Stimulated activated naive CD8-positive, alpha-beta T cell treated with anti-CD3 and anti-CD28 coated beads, Interleukin-15, amount 100 ng/mL, for 72 hours (primary cell): Measurements from ENCODE around the gene ZNHIT3.
"Not testable (repeated sequence)": the region's sequence is repeated elsewhere in the genome, so short reads cannot be mapped to it uniquely, and the experiment has no call there.

ENCODE experiments used
- ATAC-seq: fragments of 150-1000 bp; cut with Tn5 transposase; 2 replicates; pipeline ENCODE4 v1.10.0; 2021; ENCODE audit warnings: mild to moderate bottlenecking, moderate library complexity
- DNase-seq, 2 donors: peaks; one replicate each; pipeline ENCODE4 v3.0.0; 2021 to 2022
- H3K27ac Mint-ChIP-seq, 2 donors: one replicate each; pipeline ENCODE4 v1.8.0; 2022; ENCODE audit warnings: mild to moderate bottlenecking in 2 of 2, mixed read lengths in 2 of 2, moderate library complexity in 2 of 2
- H3K27me3 Mint-ChIP-seq: one replicate; pipeline ENCODE4 v1.8.0; 2022; ENCODE audit warnings: mixed read lengths
- H3K4me1 Mint-ChIP-seq: one replicate; pipeline ENCODE4 v1.8.0; 2022; ENCODE audit warnings: mild to moderate bottlenecking, mixed read lengths
- H3K4me3 Mint-ChIP-seq, 2 donors: one replicate each; pipeline ENCODE4 v1.8.0; 2022; ENCODE audit warnings: mild to moderate bottlenecking in 2 of 2, mixed read lengths in 2 of 2, moderate library complexity in 1 of 2
- H3K9me3 Mint-ChIP-seq, 2 donors: one replicate each; pipeline ENCODE4 v1.8.0; 2022; ENCODE audit warnings: mixed read lengths in 2 of 2

The ZNHIT3 gene

DNA sequence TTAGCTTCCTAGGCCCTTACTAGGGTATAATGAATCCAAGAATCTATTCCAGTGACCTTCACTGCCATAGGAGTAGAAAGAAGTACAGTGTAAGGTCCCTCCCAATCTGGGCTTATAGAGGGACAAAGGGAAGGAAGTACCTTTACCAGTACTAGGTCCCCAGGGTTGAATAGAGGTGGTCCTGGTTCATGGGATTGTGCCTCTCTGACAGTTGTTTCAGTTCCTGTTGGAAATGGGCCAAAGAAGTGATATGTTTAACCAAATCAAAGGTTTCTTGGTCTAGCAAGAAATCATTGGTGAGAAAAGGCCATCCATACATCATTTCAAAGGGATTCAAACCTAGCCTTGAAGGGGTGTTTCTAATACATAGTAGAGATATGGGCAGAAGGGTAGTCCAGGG lies 16.0 kb upstream of the ZNHIT3 start:
- peaks cover 36% of the 10 kb centered on the region for H3K27me3 Mint-ChIP-seq
- ATAC-seq (no peak), DNase-seq (no peak)
- no peak overlapping the region for H3K27ac Mint-ChIP-seq
- H3K4me1 Mint-ChIP-seq = no peaks in the 10 kb centered on the region
- H3K4me3 Mint-ChIP-seq = no peak overlapping the region
- H3K9me3 Mint-ChIP-seq = no peaks in the 10 kb centered on the region

DNA sequence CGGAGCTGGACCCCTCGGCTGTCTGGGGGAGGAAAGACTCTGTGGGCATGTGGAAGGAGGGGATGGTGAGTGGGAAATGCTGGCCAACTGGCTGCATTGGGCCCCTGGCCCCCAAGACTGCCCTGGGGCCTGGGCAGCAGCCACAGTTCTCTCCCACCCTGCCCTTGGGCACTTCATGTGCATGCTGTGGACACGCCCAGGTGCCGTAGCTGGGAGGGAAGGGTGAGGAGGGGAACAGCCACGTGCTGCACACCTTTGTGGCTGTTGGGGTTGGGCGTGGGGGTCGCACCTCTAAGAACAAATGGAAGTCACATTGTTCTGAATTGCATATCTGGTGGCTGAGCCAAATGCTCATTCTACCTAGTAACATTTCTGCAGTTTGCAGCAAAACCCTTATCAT lies 11.9 kb upstream of the ZNHIT3 start:
- no peak for ATAC-seq
- H3K27me3 Mint-ChIP-seq = peaks cover 32% of the 10 kb centered on the region

GRCh38 chr17:36475346-36475970 lies 11.0 kb upstream of the ZNHIT3 start:
- H3K27me3 Mint-ChIP-seq = peaks cover 29% of the 10 kb centered on the region
- no peak for ATAC-seq
- H3K9me3 Mint-ChIP-seq = no peaks in the 10 kb centered on the region

More for the DNA sequence above, 11.9 kb upstream of the ZNHIT3 start:
- no peak overlapping the region for H3K27ac Mint-ChIP-seq
- H3K4me1 Mint-ChIP-seq = no peaks in the 10 kb centered on the region
- DNase-seq = no peak
- no peak overlapping the region for H3K4me3 Mint-ChIP-seq
- no peaks in the 10 kb centered on the region for H3K9me3 Mint-ChIP-seq

GRCh38 chr17:36481829-36482228 lies 4.7 kb upstream of the ZNHIT3 start:
- Mint-ChIP-seq H3K9me3 (no peaks in the 10 kb centered on the region), H3K4me3 (peak overlapping the region in 1 of 2 donors; percentile 38), H3K27me3 (peaks cover 39% of the 10 kb centered on the region), H3K4me1 (peaks cover 39% of the 10 kb centered on the region), H3K27ac (no peak overlapping the region)
- ATAC-seq (no peak), DNase-seq (no peak)

More at GRCh38 chr17:36475346-36475970, 11.0 kb upstream of the ZNHIT3 start:
- Mint-ChIP-seq H3K27ac (no peak overlapping the region), H3K4me3 (no peak overlapping the region), H3K4me1 (no peaks in the 10 kb centered on the region)
- DNase-seq = no peak

GRCh38 chr17:36482611-36483504 lies 3.6 kb upstream of the ZNHIT3 start:
- peaks cover 32% of the 10 kb centered on the region for H3K27me3 Mint-ChIP-seq
- ATAC-seq = peak; percentile 81
- peak overlapping the region; percentile 74 to 77 for H3K27ac Mint-ChIP-seq

DNA sequence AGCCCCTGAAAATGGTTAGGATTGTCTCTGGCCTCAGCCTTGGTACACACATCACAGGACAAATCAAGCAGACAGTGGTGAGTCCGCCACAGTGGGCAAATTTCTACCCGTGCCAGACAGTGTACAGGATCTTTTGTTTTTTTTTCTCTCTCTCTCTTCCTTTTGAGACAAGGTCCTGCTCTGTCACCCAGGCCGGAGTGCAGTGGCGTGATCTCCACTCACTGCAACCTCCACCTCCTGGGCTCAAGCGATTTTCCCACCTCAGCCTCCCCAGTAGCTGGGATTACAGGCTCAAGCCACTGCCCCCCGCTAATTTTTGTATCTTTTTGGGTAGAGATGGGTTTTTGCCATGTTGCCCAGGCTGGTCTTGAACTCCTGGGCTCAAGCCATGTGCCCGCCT lies 2.5 kb upstream of the ZNHIT3 start:
- H3K4me3 Mint-ChIP-seq = peak overlapping the region in 1 of 2 donors; percentile 71
- H3K9me3 Mint-ChIP-seq, H3K27ac Mint-ChIP-seq, DNase-seq, ATAC-seq: not testable (repeated sequence)
- peaks cover 51% of the 10 kb centered on the region for H3K4me1 Mint-ChIP-seq
- peaks cover 30% of the 10 kb centered on the region for H3K27me3 Mint-ChIP-seq

More at GRCh38 chr17:36482611-36483504, 3.6 kb upstream of the ZNHIT3 start:
- DNase-seq = peak; percentile 87 to 91
- peak overlapping the region; percentile 71 to 77 for H3K4me3 Mint-ChIP-seq
- peaks cover 46% of the 10 kb centered on the region for H3K4me1 Mint-ChIP-seq
- no peaks in the 10 kb centered on the region for H3K9me3 Mint-ChIP-seq

GRCh38 chr17:36485027-36485426 lies 1.5 kb upstream of the ZNHIT3 start:
- Mint-ChIP-seq H3K4me3 (peak overlapping the region; percentile 94 to 97), H3K4me1 (peaks cover 60% of the 10 kb centered on the region), H3K27ac (peak overlapping the region in 1 of 2 donors; percentile 10), H3K27me3 (peaks cover 25% of the 10 kb centered on the region), H3K9me3 (no peaks in the 10 kb centered on the region)
- no peak for DNase-seq
- ATAC-seq = no peak

- DNase-seq (no peak), ATAC-seq (no peak)
- Mint-ChIP-seq H3K27me3 (peaks cover 25% of the 10 kb centered on the region), H3K9me3 (no peaks in the 10 kb centered on the region), H3K27ac (peak overlapping the region; percentile 90 to 99), H3K4me3 (peak overlapping the region; percentile 94 to 97), H3K4me1 (peaks cover 65% of the 10 kb centered on the region)
Measured at GRCh38 chr17:36485805-36486203, 677 bp upstream of the ZNHIT3 start.

DNA sequence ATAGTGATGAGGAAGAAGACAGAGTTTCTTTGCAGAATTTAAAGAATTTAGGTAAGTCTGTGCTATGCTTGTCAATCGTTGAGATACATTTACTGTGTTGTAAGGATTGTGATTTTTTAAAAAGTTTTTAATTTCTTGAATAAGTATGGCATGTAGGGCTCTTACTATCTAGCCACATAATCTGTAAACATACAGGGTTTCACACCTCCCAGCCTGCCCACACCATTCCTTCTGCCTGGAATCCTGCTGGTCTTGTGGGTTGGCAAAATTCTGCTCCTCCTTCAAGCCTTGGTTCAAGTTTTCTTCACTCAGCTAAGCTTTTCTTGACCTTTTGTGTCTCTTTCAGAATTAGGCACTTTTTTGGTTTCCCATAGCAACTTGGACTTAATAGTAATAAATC lies 7.5 kb downstream of the ZNHIT3 start:
- peak overlapping the region in 1 of 2 donors; percentile 22 for H3K27ac Mint-ChIP-seq
- H3K4me3 Mint-ChIP-seq = no peak overlapping the region
- peaks cover 28% of the 10 kb centered on the region for H3K4me1 Mint-ChIP-seq

GRCh38 chr17:36494674-36495073 lies 8.2 kb downstream of the ZNHIT3 start:
- Mint-ChIP-seq H3K27me3 (no peaks in the 10 kb centered on the region), H3K9me3 (no peaks in the 10 kb centered on the region), H3K4me1 (peaks cover 22% of the 10 kb centered on the region), H3K4me3 (no peak overlapping the region), H3K27ac (no peak overlapping the region)
- ATAC-seq (no peak), DNase-seq (no peak)

More for the DNA sequence above, 7.5 kb downstream of the ZNHIT3 start:
- DNase-seq = no peak
- Mint-ChIP-seq H3K9me3 (no peaks in the 10 kb centered on the region), H3K27me3 (no peaks in the 10 kb centered on the region)
- ATAC-seq = no peak

- H3K4me3 Mint-ChIP-seq = no peak overlapping the region
- ATAC-seq (no peak), DNase-seq (no peak)
- H3K27ac Mint-ChIP-seq = no peak overlapping the region
- H3K9me3 Mint-ChIP-seq = no peaks in the 10 kb centered on the region
- H3K27me3 Mint-ChIP-seq = no peaks in the 10 kb centered on the region
- H3K4me1 Mint-ChIP-seq = peaks cover 18% of the 10 kb centered on the region
Measured at GRCh38 chr17:36495076-36495578, 8.6 kb downstream of the ZNHIT3 start.

DNA sequence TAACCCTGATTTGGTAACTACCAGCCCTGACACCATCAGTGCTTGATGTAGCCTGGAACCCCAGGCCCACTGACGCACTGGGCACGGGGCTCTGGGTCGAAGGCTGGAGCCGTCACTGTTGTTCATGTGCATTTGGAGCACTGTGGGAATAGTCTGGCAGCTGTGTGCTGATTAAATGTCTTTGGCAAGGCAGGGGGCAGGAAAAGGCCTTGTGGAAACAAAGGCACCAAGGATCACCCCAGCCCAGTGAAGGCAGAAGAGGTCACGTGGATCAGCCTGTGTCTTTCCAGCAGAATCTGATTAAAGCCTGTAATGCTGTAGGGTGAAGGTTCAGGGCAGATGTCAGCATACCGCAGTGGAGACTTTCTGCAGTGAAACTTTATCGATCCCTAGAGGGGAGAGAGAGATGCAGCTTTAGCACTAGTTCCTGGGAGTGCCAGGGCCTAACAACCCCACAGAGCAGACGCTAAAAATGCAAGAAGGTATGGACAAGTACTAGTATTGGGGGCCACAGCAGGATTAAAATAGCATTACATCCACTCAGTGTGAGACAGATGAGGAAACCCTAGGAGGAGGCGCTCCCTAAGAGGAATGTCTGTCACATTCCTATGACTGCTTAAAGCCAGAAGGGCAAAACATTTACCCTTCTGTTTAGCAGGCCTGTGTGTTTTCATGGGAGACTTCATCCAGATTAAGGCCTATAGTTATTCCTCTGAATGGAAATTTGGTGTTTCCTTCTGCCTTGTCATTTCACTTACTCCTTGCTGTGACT lies 9.7 kb downstream of the ZNHIT3 start:
- ATAC-seq (no peak), DNase-seq (no peak)
- Mint-ChIP-seq H3K4me1 (peaks cover 9% of the 10 kb centered on the region), H3K4me3 (no peak overlapping the region), H3K27me3 (no peaks in the 10 kb centered on the region), H3K9me3 (no peaks in the 10 kb centered on the region), H3K27ac (peak overlapping the region in 1 of 2 donors; percentile 13)

DNA sequence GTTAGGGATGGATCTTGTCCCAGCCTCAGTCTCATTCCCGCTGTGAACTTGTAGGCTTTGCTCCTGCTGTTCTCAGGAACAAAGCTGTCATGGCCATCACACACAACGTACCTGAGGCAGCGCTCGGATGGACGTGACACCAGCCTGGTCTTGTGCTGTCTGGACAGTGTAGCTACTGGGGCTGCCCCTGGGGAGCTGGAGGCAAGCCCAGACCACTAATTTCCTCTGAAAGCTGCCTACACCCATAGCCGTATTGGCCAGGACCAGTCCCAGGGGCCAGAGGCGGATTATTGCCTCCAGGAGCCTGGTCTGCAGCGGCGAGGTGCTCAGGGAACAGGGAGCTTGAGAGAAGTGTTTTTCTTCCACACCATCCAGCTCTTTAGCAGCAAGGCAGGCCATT lies 11.7 kb downstream of the ZNHIT3 start:
- H3K4me3 Mint-ChIP-seq = no peak overlapping the region
- no peaks in the 10 kb centered on the region for H3K9me3 Mint-ChIP-seq
- no peaks in the 10 kb centered on the region for H3K27me3 Mint-ChIP-seq
- ATAC-seq (no peak), DNase-seq (no peak)
- peaks cover 7% of the 10 kb centered on the region for H3K4me1 Mint-ChIP-seq
- no peak overlapping the region for H3K27ac Mint-ChIP-seq

DNA sequence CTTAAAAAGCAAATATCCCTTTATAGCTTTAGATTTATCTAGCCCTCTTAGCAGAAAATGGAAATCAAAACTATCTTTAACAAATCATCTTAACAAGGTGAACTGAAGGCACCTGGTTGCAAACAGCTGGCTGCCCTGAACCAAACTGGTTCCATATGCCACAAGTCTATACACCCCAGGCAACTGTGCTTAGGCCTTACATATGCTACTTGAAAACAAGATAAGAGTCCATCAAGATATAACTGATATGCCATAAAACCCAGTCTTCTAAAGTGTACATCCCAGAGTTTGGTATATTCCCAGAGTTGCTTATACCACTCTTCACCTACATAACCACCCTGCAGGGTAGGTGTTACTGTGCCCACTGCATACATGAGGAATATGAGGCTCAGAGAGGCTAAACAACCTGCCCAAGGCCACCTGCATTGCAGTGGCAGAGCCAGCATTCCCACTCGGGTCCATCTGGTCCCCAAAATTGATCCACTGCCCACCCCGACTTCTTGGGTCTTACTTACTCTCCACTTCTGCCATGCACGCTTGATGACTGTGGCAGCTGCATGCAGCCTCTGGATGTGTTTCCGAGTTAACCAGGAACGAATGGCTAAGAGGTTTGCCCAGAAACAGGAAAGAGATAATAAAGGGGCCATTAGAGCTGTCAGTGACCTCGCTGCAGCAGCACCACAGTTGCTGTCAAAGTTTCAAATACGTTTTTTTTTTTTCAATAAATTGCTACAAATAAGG lies 12.2 kb downstream of the ZNHIT3 start:
- Mint-ChIP-seq H3K9me3 (no peaks in the 10 kb centered on the region), H3K27me3 (no peaks in the 10 kb centered on the region), H3K27ac (no peak overlapping the region), H3K4me3 (no peak overlapping the region), H3K4me1 (peaks cover 8% of the 10 kb centered on the region)
- no peak for ATAC-seq
- DNase-seq = no peak

- H3K4me3 Mint-ChIP-seq = no peak overlapping the region
- no peaks in the 10 kb centered on the region for H3K27me3 Mint-ChIP-seq
- DNase-seq (no peak), ATAC-seq (no peak)
- H3K4me1 Mint-ChIP-seq = peaks cover 8% of the 10 kb centered on the region
- no peak overlapping the region for H3K27ac Mint-ChIP-seq
- no peaks in the 10 kb centered on the region for H3K9me3 Mint-ChIP-seq
Measured at GRCh38 chr17:36500745-36501225, 14.3 kb downstream of the ZNHIT3 start.
